ENCODE measurements around the gene GALNT13.

The GALNT13 gene

DNA sequence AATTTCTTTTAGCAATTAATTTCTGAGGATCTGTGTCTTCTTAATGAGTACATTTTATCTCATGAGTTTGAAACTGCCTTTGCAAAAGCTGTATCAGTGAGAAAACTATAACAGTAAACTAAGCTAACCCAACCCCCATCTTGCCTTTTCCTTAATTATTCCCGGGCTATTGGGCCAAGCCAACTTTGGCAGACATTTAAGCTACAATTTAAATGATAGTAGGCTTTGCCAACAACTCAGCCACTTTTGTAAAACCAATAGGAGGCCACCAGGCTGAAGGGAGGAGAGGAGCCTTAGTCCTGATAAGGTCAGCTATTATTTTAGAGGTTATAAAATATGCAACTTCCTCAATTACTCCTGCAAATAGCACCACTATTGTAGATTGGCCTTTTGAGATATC lies 608.8 kb downstream of the GALNT13 start:
- DNase-seq (ENCODE audit: low spot score), result no peak

GRCh38 chr2:154481336-154481735 lies 609.6 kb downstream of the GALNT13 start:
- DNase-seq (ENCODE audit: low spot score), result no peak

DNA sequence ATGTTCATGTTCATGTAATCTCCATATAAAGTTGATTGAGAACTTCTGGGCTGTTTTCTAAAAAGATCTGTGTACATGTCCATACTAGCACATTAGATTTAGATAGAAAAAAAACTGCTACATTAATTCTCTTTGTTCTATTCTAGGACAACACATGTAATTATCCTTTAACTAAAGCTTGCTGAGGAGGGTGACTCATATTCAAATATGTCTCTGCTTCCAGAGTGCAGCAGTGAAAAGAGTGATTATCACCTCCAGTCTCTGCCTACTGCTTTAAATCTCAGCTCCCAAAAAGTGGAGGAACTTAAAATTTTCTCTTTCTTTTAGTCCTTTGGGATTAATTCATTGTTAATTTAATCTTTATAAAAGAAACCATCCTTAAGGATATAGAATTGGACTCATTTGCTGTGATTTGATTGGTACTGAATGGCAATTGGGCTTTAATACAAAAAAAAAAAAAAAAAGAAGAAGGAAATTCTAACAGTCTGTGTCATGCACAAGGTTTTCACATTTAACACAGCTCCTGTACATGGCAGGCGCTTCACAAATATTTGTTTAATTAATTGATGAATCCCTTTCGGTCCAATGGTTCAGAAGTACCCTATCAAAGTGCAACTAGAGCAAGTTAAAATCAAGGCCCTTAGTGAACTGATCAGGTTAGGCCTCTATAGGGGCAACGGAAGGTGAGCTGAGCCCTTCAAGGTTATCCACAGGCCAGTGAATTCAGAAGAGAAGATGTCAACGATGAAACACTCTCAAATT lies 612.8 kb downstream of the GALNT13 start:
- DNase-seq (ENCODE audit: low spot score), result no peak

- no peak for DNase-seq (ENCODE audit: low spot score)
Measured at GRCh38 chr2:154488801-154489200, 617.1 kb downstream of the GALNT13 start.

GRCh38 chr2:154489266-154489858 lies 617.6 kb downstream of the GALNT13 start:
- no peak for DNase-seq (ENCODE audit: low spot score)

DNA sequence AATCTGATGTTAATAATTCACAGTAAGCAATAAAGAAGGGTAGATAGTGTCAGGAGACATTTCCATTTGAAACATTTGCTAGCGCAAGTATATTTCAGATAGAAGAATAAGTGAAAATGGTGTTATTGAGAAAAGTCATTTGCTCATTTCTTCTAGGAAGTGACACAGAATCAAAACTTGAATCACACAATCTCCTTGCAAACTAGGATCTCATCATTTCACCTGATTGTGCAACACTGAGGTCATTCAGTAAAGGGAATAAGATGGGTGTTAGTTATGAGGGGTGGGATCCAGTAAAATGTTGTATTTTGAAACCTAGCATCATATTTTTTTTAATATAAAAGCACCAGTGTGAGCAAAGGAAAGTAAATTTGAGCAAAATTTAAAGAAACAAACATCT lies 618.8 kb downstream of the GALNT13 start:
- no peak for DNase-seq (ENCODE audit: low spot score)

DNA sequence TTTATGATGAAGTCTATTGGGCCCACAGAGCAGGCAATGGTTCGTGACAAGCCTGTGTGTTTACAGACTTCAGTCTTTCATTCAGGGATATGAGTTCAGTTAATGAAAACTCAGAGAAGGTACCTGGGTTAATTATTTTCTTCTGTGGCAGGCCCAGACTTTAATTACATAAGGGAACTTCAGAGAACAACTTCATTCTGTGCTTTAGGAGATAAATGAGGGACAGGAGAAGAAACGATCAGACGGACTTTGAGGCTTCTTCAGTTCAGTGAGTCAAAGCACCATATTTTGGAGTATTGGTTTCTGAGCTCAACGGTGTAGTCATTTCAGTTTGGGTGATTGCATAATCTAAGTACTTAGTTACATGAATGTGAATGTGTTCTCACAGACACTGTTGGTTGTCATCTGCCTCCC lies 623.7 kb downstream of the GALNT13 start:
- DNase-seq (ENCODE audit: low spot score), result no peak

DNA sequence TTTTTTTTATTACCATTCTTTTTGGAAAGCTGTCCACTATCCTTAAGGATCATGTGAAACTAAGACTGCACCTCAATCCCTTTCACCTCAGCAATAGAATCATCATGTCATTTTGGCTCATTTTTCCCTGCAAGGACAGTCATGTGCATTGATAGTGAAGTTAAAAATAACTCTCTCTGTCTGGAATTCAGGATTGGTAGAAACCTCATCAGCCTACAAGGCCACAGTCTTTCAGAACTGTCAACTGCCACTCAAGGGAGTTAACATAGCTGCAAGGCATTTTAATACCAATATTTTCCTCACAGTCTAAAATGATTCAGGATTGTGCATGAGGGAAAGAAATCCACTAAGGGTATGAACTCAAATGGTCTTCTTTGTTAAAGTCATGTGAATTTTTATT lies 625.3 kb downstream of the GALNT13 start:
- DNase-seq (ENCODE audit: low spot score), result no peak
